ENCODE measurements around the gene CABP4. TPM values are rescaled to one million over a fixed set of nuclear protein-coding genes. Genes with fewer than 3 reads are reported as not detected.

The CABP4 gene
- total and polyA plus RNA-seq, 2 donors (not counting 3 experiments of a cell fraction or from before 2014, with no cell fraction given), result 2.4 to 5.0 TPM

DNA sequence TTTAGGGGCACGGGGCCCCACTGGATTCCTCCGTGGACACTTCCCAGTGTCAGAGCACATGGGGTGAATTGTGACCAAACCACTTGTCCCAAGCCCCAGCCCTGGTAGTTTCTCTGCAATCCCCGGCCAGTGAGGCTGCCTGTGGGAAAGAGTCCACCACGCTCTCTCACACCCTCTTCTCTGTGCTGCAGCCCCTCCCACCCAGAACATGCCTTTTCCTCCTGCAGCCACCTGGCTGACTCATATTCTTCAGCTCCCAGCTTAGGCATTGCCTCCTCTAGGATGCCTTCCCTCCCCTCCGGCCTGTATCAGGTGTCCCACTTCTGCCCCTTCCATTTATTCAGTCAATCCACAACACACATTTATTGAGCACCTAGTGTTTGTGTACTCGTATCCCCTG is 32.3 kb upstream of the CABP4 start:
- Histone ChIP-seq H3K79me2 (ENCODE audit: control insufficient read depth, insufficient read depth, low read length) (no peaks in the 10 kb centered on the region), H3K36me3 (ENCODE audit: control insufficient read depth in 2 of 2, extremely low read depth in 1 of 2, insufficient read depth in 2 of 2, low read length in 2 of 2) (no peaks in the 10 kb centered on the region), H3K9me1 (replicated peaks; ENCODE audit: control insufficient read depth, extremely low read depth, insufficient read depth, low read length) (no peaks in the 10 kb centered on the region), H4K20me1 (replicated peaks; ENCODE audit: control insufficient read depth, extremely low read depth, insufficient read depth, low read length) (no peaks in the 10 kb centered on the region), H3K27ac (ENCODE audit: insufficient read depth, low read depth, low read length) (no peak overlapping the region), H3K9me3 (replicated peaks; ENCODE audit: control insufficient read depth, insufficient read depth, low read length) (no peaks in the 10 kb centered on the region), H3K9ac (replicated peaks; ENCODE audit: extremely low read depth, insufficient read depth, low read length) (no peak overlapping the region), H2AFZ (ENCODE audit: low read depth, low read length) (no peak overlapping the region), H3K4me3 (replicated peaks in 1 of 3; ENCODE audit: insufficient read depth in 1 of 3, low read depth in 1 of 3, low read length in 3 of 3) (no peak overlapping the region), H3K4me2 (ENCODE audit: insufficient read depth, low read length) (no peak overlapping the region), H3K27me3 (ENCODE audit: control insufficient read depth in 2 of 2, insufficient read depth in 2 of 2, low read length in 2 of 2) (no peaks in the 10 kb centered on the region), H3K4me1 (ENCODE audit: control insufficient read depth, extremely low read depth, insufficient read depth, low read length) (peaks cover 4% of the 10 kb centered on the region)
- ChIA-PET POLR2A (no interaction called here), CTCF (interaction anchor here (1.4 kb wide), 1 partner anchor 21 kb away, joined by 5 read pairs; the partner anchor contains the start of gene PPP1CA)
- intact Hi-C loops (cut with micrococcal nuclease), result no loop called here
- FAIRE-seq (no peak), DNase-seq (ENCODE audit: low read depth, low spot score) (no peak)
- TF ChIP-seq, protein P1, sequence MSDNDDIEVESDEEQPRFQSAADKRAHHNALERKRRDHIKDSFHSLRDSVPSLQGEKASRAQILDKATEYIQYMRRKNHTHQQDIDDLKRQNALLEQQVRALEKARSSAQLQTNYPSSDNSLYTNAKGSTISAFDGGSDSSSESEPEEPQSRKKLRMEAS (IDR thresholded peaks at IDR 0.05; ENCODE audit: insufficient read depth, insufficient read length), result no peak
- TF ChIP-seq FOS (IDR thresholded peaks at IDR 0.05; ENCODE audit: borderline replicate concordance, insufficient read depth, low read length) (no peak), POLR2A (IDR thresholded peaks at IDR 0.05; ENCODE audit: low read depth, low read length) (no peak), GATA2 (IDR thresholded peaks at IDR 0.05; ENCODE audit: insufficient read depth, insufficient read length, low read depth, low read length) (no peak), EZH2 (IDR thresholded peaks at IDR 0.05; ENCODE audit: borderline replicate concordance, low read depth, low read length, severe bottlenecking) (no peak), POLR2AphosphoS5 (IDR thresholded peaks at IDR 0.05; ENCODE audit: insufficient read depth, low read depth, low read length) (no peak), MYC (IDR thresholded peaks at IDR 0.05; ENCODE audit: low read depth, low read length) (no peak)
- TF ChIP-seq, protein P2, sequence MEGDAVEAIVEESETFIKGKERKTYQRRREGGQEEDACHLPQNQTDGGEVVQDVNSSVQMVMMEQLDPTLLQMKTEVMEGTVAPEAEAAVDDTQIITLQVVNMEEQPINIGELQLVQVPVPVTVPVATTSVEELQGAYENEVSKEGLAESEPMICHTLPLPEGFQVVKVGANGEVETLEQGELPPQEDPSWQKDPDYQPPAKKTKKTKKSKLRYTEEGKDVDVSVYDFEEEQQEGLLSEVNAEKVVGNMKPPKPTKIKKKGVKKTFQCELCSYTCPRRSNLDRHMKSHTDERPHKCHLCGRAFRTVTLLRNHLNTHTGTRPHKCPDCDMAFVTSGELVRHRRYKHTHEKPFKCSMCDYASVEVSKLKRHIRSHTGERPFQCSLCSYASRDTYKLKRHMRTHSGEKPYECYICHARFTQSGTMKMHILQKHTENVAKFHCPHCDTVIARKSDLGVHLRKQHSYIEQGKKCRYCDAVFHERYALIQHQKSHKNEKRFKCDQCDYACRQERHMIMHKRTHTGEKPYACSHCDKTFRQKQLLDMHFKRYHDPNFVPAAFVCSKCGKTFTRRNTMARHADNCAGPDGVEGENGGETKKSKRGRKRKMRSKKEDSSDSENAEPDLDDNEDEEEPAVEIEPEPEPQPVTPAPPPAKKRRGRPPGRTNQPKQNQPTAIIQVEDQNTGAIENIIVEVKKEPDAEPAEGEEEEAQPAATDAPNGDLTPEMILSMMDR (IDR thresholded peaks at IDR 0.05; ENCODE audit: extremely low read depth in 1 of 2, insufficient read depth in 1 of 2, low read depth in 1 of 2, low read length in 2 of 2), result no peak
- BruUV-seq (replicated peaks), result no TSS peak
- dilution Hi-C loops (cut with MboI; ENCODE audit: extremely low pct_ligation_motif_present, low sequenced_read_pairs), result no loop called here
